Liver (tissue), 9 donors: ENCODE data around the gene PRDM2. TPM values are rescaled to one million over a fixed set of nuclear protein-coding genes. Genes with fewer than 3 reads are reported as not detected.

ENCODE experiments used
- DNase-seq: peaks from one replicate; pipeline ENCODE4 v3.0.0-alpha.2; 2017; ENCODE audit warnings: low spot score
- H3K27ac ChIP-seq, 2 donors: one replicate each; pipeline ENCODE4 v1.7.0; 2013; ENCODE audit warnings: inconsistent platforms in 2 of 2, low read length in 2 of 2, control low read depth in 1 of 2, low read depth in 1 of 2, mild to moderate bottlenecking in 1 of 2
- H3K27me3 ChIP-seq, 4 donors: one replicate each; pipeline versions ENCODE4 v1.6.1 to v1.7.0; 2013; ENCODE audit warnings: low read length in 3 of 4, inconsistent platforms in 1 of 4, mild to moderate bottlenecking in 1 of 4, moderate library complexity in 1 of 4; ENCODE audit not compliant: control insufficient read depth in 4 of 4, insufficient read depth in 4 of 4
- H3K36me3 ChIP-seq, 4 donors: one replicate each; pipeline versions ENCODE4 v1.6.1 to v1.7.0; 2013; ENCODE audit warnings: low read length in 3 of 4, mild to moderate bottlenecking in 3 of 4, low read depth in 1 of 4, moderate library complexity in 1 of 4; ENCODE audit not compliant: control insufficient read depth in 4 of 4, insufficient read depth in 3 of 4
- H3K4me1 ChIP-seq, 4 donors: one replicate each; pipeline versions ENCODE4 v1.6.1 to v1.7.0; 2013; ENCODE audit warnings: low read length in 3 of 4, mild to moderate bottlenecking in 3 of 4, moderate library complexity in 1 of 4; ENCODE audit not compliant: control insufficient read depth in 4 of 4, insufficient read depth in 4 of 4
- H3K4me3 ChIP-seq, 3 donors: one replicate each; pipeline versions ENCODE4 v1.6.1 to v1.7.0; 2013; ENCODE audit warnings: low read length in 3 of 3, control low read depth in 1 of 3, low read depth in 1 of 3, mild to moderate bottlenecking in 1 of 3
- H3K9ac ChIP-seq, 2 donors: one replicate each; pipeline ENCODE4 v1.7.0; 2013; ENCODE audit warnings: low read length in 2 of 2, mild to moderate bottlenecking in 2 of 2, moderate library complexity in 2 of 2, control low read depth in 1 of 2, low read depth in 1 of 2
- H3K9me3 ChIP-seq, 4 donors: one replicate each; pipeline versions ENCODE4 v1.6.1 to v1.7.0; 2013; ENCODE audit warnings: low read length in 3 of 4; ENCODE audit not compliant: control insufficient read depth in 4 of 4
- EGR1 ChIP-seq, 2 donors: IDR thresholded peaks; 2 replicates each; pipeline ENCODE4 v1.6.1; 2016 to 2018; ENCODE audit warnings: antibody characterized with exemption in 2 of 2, low read depth in 2 of 2
- FOXA1 ChIP-seq: IDR thresholded peaks from 2 replicates; pipeline ENCODE4 v1.6.1; 2016; ENCODE audit warnings: antibody characterized with exemption
- FOXA2 ChIP-seq: IDR thresholded peaks from 2 replicates; pipeline ENCODE4 v1.6.1; 2016; ENCODE audit warnings: antibody characterized with exemption
- GABPA ChIP-seq, 2 donors: IDR thresholded peaks in 1 of 2; conservative IDR thresholded peaks in 1 of 2; 2 replicates each; pipeline ENCODE4 v1.6.1; 2016; ENCODE audit warnings: antibody characterized with exemption in 2 of 2, mild to moderate bottlenecking in 1 of 2, moderate library complexity in 1 of 2
- HNF4A ChIP-seq, 2 donors: conservative IDR thresholded peaks; 2 replicates each; pipeline ENCODE4 v1.6.1; 2016; ENCODE audit warnings: antibody characterized with exemption in 2 of 2, mild to moderate bottlenecking in 2 of 2
- NR2F2 ChIP-seq: IDR thresholded peaks from 2 replicates; pipeline ENCODE4 v1.6.1; 2016; ENCODE audit warnings: antibody characterized with exemption
- RAD21 ChIP-seq, 2 donors: IDR thresholded peaks; 2 replicates each; pipeline ENCODE4 v1.6.1; 2016; ENCODE audit warnings: antibody characterized with exemption in 2 of 2, mild to moderate bottlenecking in 2 of 2
- RXRA ChIP-seq, 2 donors: IDR thresholded peaks; 2 replicates each; pipeline ENCODE4 v1.6.1; 2017 to 2018; ENCODE audit warnings: antibody characterized with exemption in 2 of 2, mild to moderate bottlenecking in 1 of 2
- SP1 ChIP-seq: IDR thresholded peaks from 2 replicates; pipeline ENCODE4 v1.6.1; 2018; ENCODE audit warnings: antibody characterized with exemption, mild to moderate bottlenecking
- YY1 ChIP-seq: IDR thresholded peaks from 2 replicates; pipeline ENCODE4 v1.6.1; 2016; ENCODE audit warnings: antibody characterized with exemption, mild to moderate bottlenecking
- WGBS: extraction: QIAGEN DNeasy Blood & Tissue Kit; methylation state at CpG from one replicate; pipeline ENCODE4 v1.1.7; 2013; 5-methylcytosine and 5-hydroxymethylcytosine counted together
- polyA plus RNA-seq, 2 donors: library from polyadenylated mRNA; stranded (reverse) in 1 of 2; unstranded in 1 of 2; fragments of 200-250 nt in 1 of 2; fragments of >200 nt in 1 of 2; fragmentation: Nextera tagmentation in 1 of 2; extraction: Ambion mirVana in 1 of 2; gene quantifications; one replicate each; pipeline versions ENCODE4 v1.2.1 to v1.2.3, GENCODE V29; 2013 to 2015
- total RNA-seq, 2 donors: library from RNA; depleted of rRNA; stranded (reverse); fragments of >200 nt; gene quantifications; one replicate each; pipeline ENCODE4 v1.2.3, GENCODE V29; 2014
- TF ChIP-seq, protein P1 (sequence below): IDR thresholded peaks from 2 replicates; pipeline ENCODE4 v1.6.1; 2016; ENCODE audit warnings: antibody characterized with exemption
- TF ChIP-seq, protein P2 (sequence below): IDR thresholded peaks from 2 replicates; pipeline ENCODE4 v1.6.1; 2016; ENCODE audit warnings: antibody characterized with exemption, mild to moderate bottlenecking
- TF ChIP-seq, protein P3 (sequence below): fragments of 150-350 bp; IDR thresholded peaks from 2 replicates; pipeline ENCODE4 v1.5.1; 2017; ENCODE audit warnings: improper control_type of control experiment, low read depth, low read length; ENCODE audit not compliant: missing input control
- TF ChIP-seq, protein P4 (sequence below): IDR thresholded peaks from 2 replicates; pipeline ENCODE4 v1.6.1; 2016; ENCODE audit warnings: antibody characterized with exemption
- donor health status: healthy.
- donor health status: healthy.
- donor health status: healthy.
- donor health status: healthy.
- donor health status: healthy.

PRDM2 gene
- total and polyA plus RNA-seq, 4 donors, result 4.5 to 13.9 (median 7.9) TPM

DNA sequence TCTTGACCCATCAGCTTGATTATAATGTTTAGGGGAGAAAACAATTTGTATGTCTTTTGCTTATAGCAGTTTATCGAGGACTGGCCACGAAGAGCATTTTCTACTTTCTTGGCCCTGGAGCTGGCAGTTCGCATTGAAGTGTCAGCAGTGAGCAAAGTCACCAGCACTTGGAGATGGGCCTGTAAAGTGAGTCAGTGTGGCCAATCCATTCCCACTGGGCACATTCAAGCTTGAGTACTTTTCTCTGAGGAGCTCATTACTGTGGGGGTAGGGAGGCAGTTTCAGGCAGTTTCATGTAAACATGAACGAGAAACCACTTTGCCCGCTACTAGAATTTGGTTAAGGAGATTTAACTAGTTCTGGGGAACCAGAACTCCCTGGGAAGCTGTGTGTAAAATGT lies 164.8 kb downstream of the PRDM2 start:
- Histone ChIP-seq H3K36me3 (no peaks in the 10 kb centered on the region), H3K9ac (no peak overlapping the region), H3K4me3 (no peak overlapping the region), H3K4me1 (no peaks in the 10 kb centered on the region), H3K27me3 (no peaks in the 10 kb centered on the region), H3K27ac (no peak overlapping the region), H3K9me3 (no peaks in the 10 kb centered on the region)
- DNase-seq, result no peak
- no peak for TF ChIP-seq FOXA1
- no peak for TF ChIP-seq NR2F2
- 91% methylated on average over 5 of the region's 5 CpGs for WGBS

DNA sequence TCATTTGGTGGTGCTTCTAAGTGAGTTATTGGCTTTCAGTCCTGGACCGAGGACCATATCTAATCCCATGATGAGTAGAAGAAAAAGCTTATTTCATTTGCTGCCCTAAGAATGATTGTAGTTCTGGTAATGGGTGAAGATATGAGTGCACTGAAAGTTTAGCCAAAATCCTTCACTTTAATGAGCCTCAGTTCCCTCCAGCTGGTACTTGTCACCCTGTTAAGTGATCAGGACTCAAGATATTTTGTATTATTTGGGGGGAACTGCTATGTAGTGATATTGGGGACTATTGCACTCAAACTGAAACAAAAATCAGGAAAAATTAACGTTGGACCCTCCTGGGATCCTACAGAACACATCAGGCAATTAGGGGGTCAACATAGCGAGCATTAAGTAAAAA lies 165.9 kb downstream of the PRDM2 start:
- no peak overlapping the region for H3K9ac ChIP-seq
- no peaks in the 10 kb centered on the region for H3K36me3 ChIP-seq
- H3K27me3 ChIP-seq, result no peaks in the 10 kb centered on the region
- H3K9me3 ChIP-seq, result no peaks in the 10 kb centered on the region
- no peak for DNase-seq
- H3K4me3 ChIP-seq, result no peak overlapping the region
- TF ChIP-seq HNF4A (conservative IDR thresholded peaks at IDR 0.05) (no peak), SP1 (no peak), FOXA1 (no peak), RXRA (IDR thresholded peaks at IDR 0.05) (no peak), FOXA2 (no peak), EGR1 (IDR thresholded peaks at IDR 0.05; ENCODE audit: low read depth in 2 of 2) (no peak), YY1 (no peak), GABPA (IDR thresholded peaks at IDR 0.05 in 1 of 2, conservative IDR thresholded peaks at IDR 0.05 in 1 of 2) (no peak), NR2F2 (no peak), RAD21 (IDR thresholded peaks at IDR 0.05) (no peak)
- TF ChIP-seq, protein P1, sequence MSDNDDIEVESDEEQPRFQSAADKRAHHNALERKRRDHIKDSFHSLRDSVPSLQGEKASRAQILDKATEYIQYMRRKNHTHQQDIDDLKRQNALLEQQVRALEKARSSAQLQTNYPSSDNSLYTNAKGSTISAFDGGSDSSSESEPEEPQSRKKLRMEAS, result no peak
- TF ChIP-seq, protein P2, sequence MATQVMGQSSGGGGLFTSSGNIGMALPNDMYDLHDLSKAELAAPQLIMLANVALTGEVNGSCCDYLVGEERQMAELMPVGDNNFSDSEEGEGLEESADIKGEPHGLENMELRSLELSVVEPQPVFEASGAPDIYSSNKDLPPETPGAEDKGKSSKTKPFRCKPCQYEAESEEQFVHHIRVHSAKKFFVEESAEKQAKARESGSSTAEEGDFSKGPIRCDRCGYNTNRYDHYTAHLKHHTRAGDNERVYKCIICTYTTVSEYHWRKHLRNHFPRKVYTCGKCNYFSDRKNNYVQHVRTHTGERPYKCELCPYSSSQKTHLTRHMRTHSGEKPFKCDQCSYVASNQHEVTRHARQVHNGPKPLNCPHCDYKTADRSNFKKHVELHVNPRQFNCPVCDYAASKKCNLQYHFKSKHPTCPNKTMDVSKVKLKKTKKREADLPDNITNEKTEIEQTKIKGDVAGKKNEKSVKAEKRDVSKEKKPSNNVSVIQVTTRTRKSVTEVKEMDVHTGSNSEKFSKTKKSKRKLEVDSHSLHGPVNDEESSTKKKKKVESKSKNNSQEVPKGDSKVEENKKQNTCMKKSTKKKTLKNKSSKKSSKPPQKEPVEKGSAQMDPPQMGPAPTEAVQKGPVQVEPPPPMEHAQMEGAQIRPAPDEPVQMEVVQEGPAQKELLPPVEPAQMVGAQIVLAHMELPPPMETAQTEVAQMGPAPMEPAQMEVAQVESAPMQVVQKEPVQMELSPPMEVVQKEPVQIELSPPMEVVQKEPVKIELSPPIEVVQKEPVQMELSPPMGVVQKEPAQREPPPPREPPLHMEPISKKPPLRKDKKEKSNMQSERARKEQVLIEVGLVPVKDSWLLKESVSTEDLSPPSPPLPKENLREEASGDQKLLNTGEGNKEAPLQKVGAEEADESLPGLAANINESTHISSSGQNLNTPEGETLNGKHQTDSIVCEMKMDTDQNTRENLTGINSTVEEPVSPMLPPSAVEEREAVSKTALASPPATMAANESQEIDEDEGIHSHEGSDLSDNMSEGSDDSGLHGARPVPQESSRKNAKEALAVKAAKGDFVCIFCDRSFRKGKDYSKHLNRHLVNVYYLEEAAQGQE, result no peak
- TF ChIP-seq, protein P3, sequence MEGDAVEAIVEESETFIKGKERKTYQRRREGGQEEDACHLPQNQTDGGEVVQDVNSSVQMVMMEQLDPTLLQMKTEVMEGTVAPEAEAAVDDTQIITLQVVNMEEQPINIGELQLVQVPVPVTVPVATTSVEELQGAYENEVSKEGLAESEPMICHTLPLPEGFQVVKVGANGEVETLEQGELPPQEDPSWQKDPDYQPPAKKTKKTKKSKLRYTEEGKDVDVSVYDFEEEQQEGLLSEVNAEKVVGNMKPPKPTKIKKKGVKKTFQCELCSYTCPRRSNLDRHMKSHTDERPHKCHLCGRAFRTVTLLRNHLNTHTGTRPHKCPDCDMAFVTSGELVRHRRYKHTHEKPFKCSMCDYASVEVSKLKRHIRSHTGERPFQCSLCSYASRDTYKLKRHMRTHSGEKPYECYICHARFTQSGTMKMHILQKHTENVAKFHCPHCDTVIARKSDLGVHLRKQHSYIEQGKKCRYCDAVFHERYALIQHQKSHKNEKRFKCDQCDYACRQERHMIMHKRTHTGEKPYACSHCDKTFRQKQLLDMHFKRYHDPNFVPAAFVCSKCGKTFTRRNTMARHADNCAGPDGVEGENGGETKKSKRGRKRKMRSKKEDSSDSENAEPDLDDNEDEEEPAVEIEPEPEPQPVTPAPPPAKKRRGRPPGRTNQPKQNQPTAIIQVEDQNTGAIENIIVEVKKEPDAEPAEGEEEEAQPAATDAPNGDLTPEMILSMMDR, result no peak
- TF ChIP-seq, protein P4, sequence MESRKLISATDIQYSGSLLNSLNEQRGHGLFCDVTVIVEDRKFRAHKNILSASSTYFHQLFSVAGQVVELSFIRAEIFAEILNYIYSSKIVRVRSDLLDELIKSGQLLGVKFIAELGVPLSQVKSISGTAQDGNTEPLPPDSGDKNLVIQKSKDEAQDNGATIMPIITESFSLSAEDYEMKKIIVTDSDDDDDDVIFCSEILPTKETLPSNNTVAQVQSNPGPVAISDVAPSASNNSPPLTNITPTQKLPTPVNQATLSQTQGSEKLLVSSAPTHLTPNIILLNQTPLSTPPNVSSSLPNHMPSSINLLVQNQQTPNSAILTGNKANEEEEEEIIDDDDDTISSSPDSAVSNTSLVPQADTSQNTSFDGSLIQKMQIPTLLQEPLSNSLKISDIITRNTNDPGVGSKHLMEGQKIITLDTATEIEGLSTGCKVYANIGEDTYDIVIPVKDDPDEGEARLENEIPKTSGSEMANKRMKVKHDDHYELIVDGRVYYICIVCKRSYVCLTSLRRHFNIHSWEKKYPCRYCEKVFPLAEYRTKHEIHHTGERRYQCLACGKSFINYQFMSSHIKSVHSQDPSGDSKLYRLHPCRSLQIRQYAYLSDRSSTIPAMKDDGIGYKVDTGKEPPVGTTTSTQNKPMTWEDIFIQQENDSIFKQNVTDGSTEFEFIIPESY, result no peak
- H3K27ac ChIP-seq, result no peak overlapping the region
- WGBS, result 58% methylated on average over 3 of the region's 3 CpGs
- no peaks in the 10 kb centered on the region for H3K4me1 ChIP-seq
